ENCODE measurements around the gene REM2. TPM values are rescaled to one million over a fixed set of nuclear protein-coding genes. Genes with fewer than 3 reads are reported as not detected.
A peak's percentile ranks its signal among the peaks of the same experiment; 100 is the strongest.

The REM2 gene
- total RNA-seq, 4 donors from 2014 or later = 0.42 to 0.44 TPM; not detected in 2

- TF ChIP-seq, protein P1, sequence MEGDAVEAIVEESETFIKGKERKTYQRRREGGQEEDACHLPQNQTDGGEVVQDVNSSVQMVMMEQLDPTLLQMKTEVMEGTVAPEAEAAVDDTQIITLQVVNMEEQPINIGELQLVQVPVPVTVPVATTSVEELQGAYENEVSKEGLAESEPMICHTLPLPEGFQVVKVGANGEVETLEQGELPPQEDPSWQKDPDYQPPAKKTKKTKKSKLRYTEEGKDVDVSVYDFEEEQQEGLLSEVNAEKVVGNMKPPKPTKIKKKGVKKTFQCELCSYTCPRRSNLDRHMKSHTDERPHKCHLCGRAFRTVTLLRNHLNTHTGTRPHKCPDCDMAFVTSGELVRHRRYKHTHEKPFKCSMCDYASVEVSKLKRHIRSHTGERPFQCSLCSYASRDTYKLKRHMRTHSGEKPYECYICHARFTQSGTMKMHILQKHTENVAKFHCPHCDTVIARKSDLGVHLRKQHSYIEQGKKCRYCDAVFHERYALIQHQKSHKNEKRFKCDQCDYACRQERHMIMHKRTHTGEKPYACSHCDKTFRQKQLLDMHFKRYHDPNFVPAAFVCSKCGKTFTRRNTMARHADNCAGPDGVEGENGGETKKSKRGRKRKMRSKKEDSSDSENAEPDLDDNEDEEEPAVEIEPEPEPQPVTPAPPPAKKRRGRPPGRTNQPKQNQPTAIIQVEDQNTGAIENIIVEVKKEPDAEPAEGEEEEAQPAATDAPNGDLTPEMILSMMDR (IDR thresholded peaks at IDR 0.05) = no peak
- TF ChIP-seq POLR2A (IDR thresholded peaks at IDR 0.05) (no peak), EP300 (IDR thresholded peaks at IDR 0.05) (no peak)
- Histone ChIP-seq H3K9me3 (no peaks in the 10 kb centered on the region), H3K36me3 (no peaks in the 10 kb centered on the region), H3K27ac (no peak overlapping the region), H3K27me3 (no peaks in the 10 kb centered on the region), H3K4me1 (peaks cover 0 to 12% (median 10%) of the 10 kb centered on the region in 4 donors), H3K4me3 (no peak overlapping the region)
- no peak for DNase-seq (ENCODE audit: low spot score in 2 of 2)
- 49 to 57% methylated on average over 6 of the region's 6 CpGs for WGBS, 2 donors
Observed at GRCh38 chr14:22865424-22866405, 17.3 kb upstream of the REM2 start.

DNA sequence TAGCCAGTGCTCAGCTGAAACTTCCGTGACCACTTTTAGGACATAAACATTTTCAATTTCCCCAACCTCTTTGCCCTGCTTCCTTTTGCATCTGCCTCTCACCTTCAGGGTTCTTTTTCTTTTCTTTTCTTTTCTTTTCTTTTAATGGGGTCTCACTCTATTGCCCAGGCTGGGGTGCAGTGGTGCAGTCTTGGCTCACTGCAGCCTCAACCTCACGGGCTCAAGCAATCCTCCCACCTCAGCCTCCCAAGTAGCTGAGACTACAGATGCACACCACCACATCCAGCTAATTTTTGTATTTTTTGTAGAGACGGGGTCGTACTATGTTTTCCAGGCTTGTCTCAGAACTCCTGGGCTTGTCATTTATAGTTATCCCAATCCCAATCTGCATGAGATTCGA is 16.1 kb upstream of the REM2 start:
- no peak for TF ChIP-seq POLR2A (IDR thresholded peaks at IDR 0.05)
- no peak for TF ChIP-seq EP300 (IDR thresholded peaks at IDR 0.05)
- TF ChIP-seq, protein P1 (IDR thresholded peaks at IDR 0.05) = no peak

DNA sequence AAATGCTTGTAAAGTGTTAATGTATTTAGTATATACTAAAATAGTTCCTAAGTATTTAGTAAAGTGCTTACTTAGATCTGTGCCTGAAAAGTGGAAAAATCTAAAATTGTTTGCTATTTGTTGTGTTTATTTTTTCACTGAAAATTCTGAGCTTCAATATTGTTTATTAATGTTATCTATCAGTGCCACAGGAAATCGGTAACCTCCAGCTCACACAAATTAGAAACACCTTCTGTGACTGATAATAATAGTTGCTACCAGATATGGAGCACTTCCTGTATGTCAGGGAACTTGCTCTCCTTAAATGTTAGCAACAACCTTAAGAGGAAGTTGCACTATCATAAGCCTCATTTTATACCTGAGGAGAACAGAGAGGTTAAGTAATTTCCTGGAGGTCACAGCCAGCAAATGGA is 12.2 kb upstream of the REM2 start:
- Histone ChIP-seq H3K4me3 (peak overlapping the region; percentile 75 to 99 (median 97)), H3K36me3 (peaks cover 0 to 27% (median 12%) of the 10 kb centered on the region in 3 donors), H3K4me1 (peaks cover 0 to 47% (median 16%) of the 10 kb centered on the region in 4 donors), H3K9me3 (no peaks in the 10 kb centered on the region), H3K27ac (peak overlapping the region; percentile 96 to 100 (median 99)), H3K27me3 (no peaks in the 10 kb centered on the region)
- no peak for TF ChIP-seq POLR2A (IDR thresholded peaks at IDR 0.05)
- TF ChIP-seq, protein P1 (IDR thresholded peaks at IDR 0.05) = no peak
- no peak for TF ChIP-seq EP300 (IDR thresholded peaks at IDR 0.05)
- WGBS, 2 donors = 10 to 13% methylated on average over 1 of the region's 1 CpG
- no peak for DNase-seq (ENCODE audit: low spot score in 2 of 2)

More for the DNA sequence above, 16.1 kb upstream of the REM2 start:
- H3K9me3 ChIP-seq = no peaks in the 10 kb centered on the region
- no peak overlapping the region for H3K27ac ChIP-seq
- no peak overlapping the region for H3K4me3 ChIP-seq
- no peaks in the 10 kb centered on the region for H3K27me3 ChIP-seq
- H3K36me3 ChIP-seq = no peaks in the 10 kb centered on the region
- WGBS, 2 donors = 92 to 99% methylated on average over 5 of the region's 5 CpGs
- DNase-seq (ENCODE audit: low spot score in 2 of 2) = no peak
- peaks cover 0 to 16% (median 10%) of the 10 kb centered on the region in 4 donors for H3K4me1 ChIP-seq

- DNase-seq (ENCODE audit: low spot score in 2 of 2) = peak; percentile 85 to 89
- TF ChIP-seq, protein P1 (IDR thresholded peaks at IDR 0.05) = peak in 1 of 5 experiments; percentile 31
- TF ChIP-seq POLR2A (IDR thresholded peaks at IDR 0.05) = peak; percentile 57 to 93
- peak; percentile 75 to 93 for TF ChIP-seq EP300 (IDR thresholded peaks at IDR 0.05)
- no peaks in the 10 kb centered on the region for H3K9me3 ChIP-seq
- H3K27me3 ChIP-seq = no peaks in the 10 kb centered on the region
- H3K4me3 ChIP-seq = peak within 1 kb of the TSS; percentile 75 to 99 (median 97)
- H3K27ac ChIP-seq = peak within 1 kb of the TSS; percentile 96 to 100 (median 99)
- H3K36me3 ChIP-seq = peaks cover 0 to 34% (median 17%) of the 10 kb centered on the region in 3 donors
- WGBS, 2 donors = 0% methylated on average over 39 to 41 of the region's 50 CpGs
- peaks cover 0 to 53% (median 16%) of the 10 kb centered on the region in 4 donors for H3K4me1 ChIP-seq
Observed at GRCh38 chr14:22871224-22872032, 11.6 kb upstream of the REM2 start, which contains the start of gene LRP10. Gene LRP10, plus strand, starts transcription at chr14:22871740. Its CDS starts 564 bp downstream, at chr14:22872304.
